ENCODE results near the gene PRDM16. TPM values are rescaled to one million over a fixed set of nuclear protein-coding genes. Genes with fewer than 3 reads are reported as not detected.

Gene PRDM16
- total RNA-seq, 1 donor from 2014 or later: 18.3 TPM

GRCh38 chr1:3444298-3444697 lies 375.3 kb downstream of the PRDM16 start:
- Mint-ChIP-seq H3K4me3 (ENCODE audit: unreplicated experiment) (no peak overlapping the region), H3K36me3 (ENCODE audit: low read depth) (peaks cover 10% of the 10 kb centered on the region), H3K4me1 (ENCODE audit: low read depth) (no peaks in the 10 kb centered on the region), H3K9me3 (ENCODE audit: low read depth) (peaks cover 26% of the 10 kb centered on the region), H3K27me3 (ENCODE audit: low read depth) (peaks cover 29% of the 10 kb centered on the region), H3K27ac (ENCODE audit: unreplicated experiment) (no peak overlapping the region)
- TF ChIP-seq CTCF (IDR thresholded peaks at IDR 0.05): no peak
- DNase-seq (ENCODE audit: low spot score): peak; percentile 75

GRCh38 chr1:3444736-3445135 lies 375.7 kb downstream of the PRDM16 start:
- no peaks in the 10 kb centered on the region for H3K4me1 Mint-ChIP-seq (ENCODE audit: low read depth)
- peaks cover 10% of the 10 kb centered on the region for H3K36me3 Mint-ChIP-seq (ENCODE audit: low read depth)
- H3K27ac Mint-ChIP-seq (ENCODE audit: unreplicated experiment): no peak overlapping the region
- H3K9me3 Mint-ChIP-seq (ENCODE audit: low read depth): peaks cover 26% of the 10 kb centered on the region
- no peak overlapping the region for H3K4me3 Mint-ChIP-seq (ENCODE audit: unreplicated experiment)
- peak; percentile 58 for DNase-seq (ENCODE audit: low spot score)
- no peak for TF ChIP-seq CTCF (IDR thresholded peaks at IDR 0.05)
- H3K27me3 Mint-ChIP-seq (ENCODE audit: low read depth): peaks cover 33% of the 10 kb centered on the region

- Mint-ChIP-seq H3K4me3 (ENCODE audit: unreplicated experiment) (no peak overlapping the region), H3K9me3 (ENCODE audit: low read depth) (peaks cover 22% of the 10 kb centered on the region), H3K4me1 (ENCODE audit: low read depth) (no peaks in the 10 kb centered on the region), H3K36me3 (ENCODE audit: low read depth) (peaks cover 6% of the 10 kb centered on the region), H3K27ac (ENCODE audit: unreplicated experiment) (no peak overlapping the region), H3K27me3 (ENCODE audit: low read depth) (peaks cover 16% of the 10 kb centered on the region)
- DNase-seq (ENCODE audit: low spot score): no peak
- TF ChIP-seq CTCF (IDR thresholded peaks at IDR 0.05): no peak
Measured at GRCh38 chr1:3450202-3450863, 381.3 kb downstream of the PRDM16 start.

- H3K36me3 Mint-ChIP-seq (ENCODE audit: low read depth): peaks cover 6% of the 10 kb centered on the region
Measured at GRCh38 chr1:3450983-3451382, 382.0 kb downstream of the PRDM16 start.

More at GRCh38 chr1:3450983-3451382, 382.0 kb downstream of the PRDM16 start:
- peak; percentile 65 for DNase-seq (ENCODE audit: low spot score)
- TF ChIP-seq CTCF (IDR thresholded peaks at IDR 0.05): no peak
- H3K27me3 Mint-ChIP-seq (ENCODE audit: low read depth): peaks cover 16% of the 10 kb centered on the region
- no peak overlapping the region for H3K27ac Mint-ChIP-seq (ENCODE audit: unreplicated experiment)
- no peak overlapping the region for H3K4me3 Mint-ChIP-seq (ENCODE audit: unreplicated experiment)
- H3K4me1 Mint-ChIP-seq (ENCODE audit: low read depth): no peaks in the 10 kb centered on the region
- H3K9me3 Mint-ChIP-seq (ENCODE audit: low read depth): peaks cover 20% of the 10 kb centered on the region
